A549 (cell line): ENCODE data around the gene SPATA46. TPM values are rescaled to one million over a fixed set of nuclear protein-coding genes. Genes with fewer than 3 reads are reported as not detected.

ENCODE experiments used
- ATAC-seq, 2 experiments: fragments of 200-7000 bp in 1 of 2; fragments of >200 bp in 1 of 2; cut with Nextera tagmentation in 1 of 2; cut with Tn5 transposase in 1 of 2; 3 replicates each; pipeline versions ENCODE4 v1.8.0 to v1.9.1; 2018 to 2020; ENCODE audit warnings: mild to moderate bottlenecking in 1 of 2, moderate library complexity in 1 of 2
- CTCF ChIA-PET: fragments of 300-600 bp; sonication (Branson Sonifier 250); formaldehyde crosslinking; extraction: SDS; loops from one replicate; lab custom pipeline; 2021; ENCODE audit warnings: antibody characterized with exemption, inconsistent platforms; lab: Yijun Ruan, JAX
- POLR2A ChIA-PET: fragments of 350-600 bp; formaldehyde crosslinking; extraction: SDS; loops from one replicate; lab custom pipeline; 2021; ENCODE audit warnings: antibody characterized with exemption, inconsistent platforms; lab: Yijun Ruan, JAX
- DNase-seq, 2 experiments: peaks; one replicate each; pipeline versions ENCODE4 v3.0.0 to v3.0.0-alpha.2; 2011 to 2016; ENCODE audit warnings: low read depth in 1 of 2, low spot score in 1 of 2
- FAIRE-seq: peaks from 2 replicates; lab custom pipeline; 2011; peaks lifted over from hg19 to GRCh38; lab: Jason Lieb, UNC
- H3K27ac ChIP-seq, 2 experiments: fragments of >200 bp; sonication (Bioruptor Twin); formaldehyde crosslinking; 3 replicates each; pipeline ENCODE4 v1.5.1; 2016 to 2017
- H3K4me1 ChIP-seq: fragments of >200 bp; sonication (Bioruptor Twin); formaldehyde crosslinking; 3 replicates; pipeline ENCODE4 v1.6.1; 2016
- H3K4me2 ChIP-seq: fragments of >200 bp; sonication (Bioruptor Twin); formaldehyde crosslinking; 3 replicates; pipeline ENCODE4 v1.6.1; 2016
- H3K4me3 ChIP-seq: fragments of >200 bp; sonication (Bioruptor Twin); formaldehyde crosslinking; 3 replicates; pipeline ENCODE4 v1.5.1; 2016
- H3K9me3 ChIP-seq: fragments of >200 bp; sonication (Bioruptor Twin); formaldehyde crosslinking; 3 replicates; pipeline ENCODE4 v1.6.1; 2016
- CBX2 ChIP-seq: fragments of 200-600 bp; sonication (generic); IDR thresholded peaks from 2 replicates; pipeline ENCODE4 v1.6.1; 2016; ENCODE audit warnings: low read depth, mild to moderate bottlenecking, borderline replicate concordance
- CBX8 ChIP-seq: fragments of 200-600 bp; sonication (generic); IDR thresholded peaks from 2 replicates; pipeline ENCODE4 v1.6.1; 2016
- CHD4 ChIP-seq: fragments of 200-600 bp; sonication (generic); IDR thresholded peaks from 2 replicates; pipeline ENCODE4 v1.6.1; 2016; ENCODE audit warnings: antibody characterized with exemption, mild to moderate bottlenecking, borderline replicate concordance
- EHMT2 ChIP-seq: fragments of 200-600 bp; sonication (generic); IDR thresholded peaks from 2 replicates; pipeline ENCODE4 v1.6.1; 2016; ENCODE audit warnings: antibody characterized with exemption, low read depth, mild to moderate bottlenecking, moderate library complexity
- ESRRA ChIP-seq: fragments of 150-350 bp; IDR thresholded peaks from 2 replicates; pipeline ENCODE4 v1.6.1; 2014; ENCODE audit warnings: mild to moderate bottlenecking, low read length, borderline replicate concordance
- FOSB ChIP-seq: fragments of 250-450 bp; sonication (Bioruptor Pico); IDR thresholded peaks from 2 replicates; pipeline ENCODE4 v1.5.0; 2020; ENCODE audit warnings: mild to moderate bottlenecking, moderate library complexity
- FOXS1 ChIP-seq: fragments of 250-450 bp; sonication (Bioruptor Pico); IDR thresholded peaks from 2 replicates; pipeline ENCODE4 v1.5.0; 2020; ENCODE audit warnings: mild to moderate bottlenecking, moderate library complexity
- HDAC2 ChIP-seq: fragments of 200-600 bp; sonication (generic); IDR thresholded peaks from 2 replicates; pipeline ENCODE4 v1.6.1; 2016
- HEYL ChIP-seq: fragments of 250-450 bp; sonication (Bioruptor Pico); IDR thresholded peaks from 2 replicates; pipeline ENCODE4 v1.8.0; 2021; ENCODE audit warnings: mild to moderate bottlenecking, moderate library complexity
- HOXB5 ChIP-seq: fragments of 250-450 bp; sonication (Bioruptor Pico); IDR thresholded peaks from 2 replicates; pipeline ENCODE4 v1.5.0; 2020; ENCODE audit warnings: mild to moderate bottlenecking, moderate library complexity
- JUN ChIP-seq, 2 experiments: fragments of >200 bp; sonication (Bioruptor Twin); formaldehyde crosslinking; IDR thresholded peaks; 2 replicates in 1 of 2; 3 replicates in 1 of 2; pipeline ENCODE4 v1.6.1; 2016 to 2017
- MAFK ChIP-seq: fragments of 450-650 bp; IDR thresholded peaks from 2 replicates; pipeline ENCODE4 v1.6.1; 2014; ENCODE audit not compliant: partially characterized antibody
- MYC ChIP-seq: IDR thresholded peaks from 2 replicates; pipeline ENCODE4 v1.6.1; 2012; ENCODE audit warnings: mild to moderate bottlenecking, inconsistent platforms, low read length, improper control_type of control experiment, borderline replicate concordance
- NFE2L2 ChIP-seq: fragments of 150-350 bp; conservative IDR thresholded peaks from 2 replicates; pipeline ENCODE4 v1.6.1; 2014; ENCODE audit warnings: low read length
- NPAS2 ChIP-seq: fragments of 250-450 bp; sonication (Bioruptor Pico); IDR thresholded peaks from 2 replicates; pipeline ENCODE4 v1.8.0; 2022; ENCODE audit warnings: mild to moderate bottlenecking, moderate library complexity, borderline replicate concordance
- PHF8 ChIP-seq: fragments of 200-600 bp; sonication (generic); IDR thresholded peaks from 2 replicates; pipeline ENCODE4 v1.6.1; 2016; ENCODE audit warnings: low read depth, mild to moderate bottlenecking, antibody characterized with exemption, moderate library complexity, borderline replicate concordance
- POLR2A ChIP-seq: IDR thresholded peaks from 2 replicates; pipeline ENCODE4 v1.6.1; 2012; ENCODE audit warnings: mild to moderate bottlenecking, low read length
- POLR2AphosphoS2 ChIP-seq: conservative IDR thresholded peaks from 2 replicates; pipeline ENCODE4 v1.6.1; 2012; ENCODE audit warnings: low read length, improper control_type of control experiment, inconsistent platforms
- REST ChIP-seq: fragments of 200-600 bp; sonication (generic); IDR thresholded peaks from 2 replicates; pipeline ENCODE4 v1.6.1; 2016; ENCODE audit warnings: antibody characterized with exemption, mild to moderate bottlenecking, moderate library complexity
- RNF2 ChIP-seq: fragments of 200-600 bp; sonication (generic); IDR thresholded peaks from 2 replicates; pipeline ENCODE4 v1.6.1; 2016; ENCODE audit warnings: low read depth, mild to moderate bottlenecking, antibody characterized with exemption, moderate library complexity, borderline replicate concordance
- SMC3 ChIP-seq: fragments of >200 bp; sonication (Bioruptor Twin); formaldehyde crosslinking; IDR thresholded peaks from 3 replicates; pipeline ENCODE4 v1.6.1; 2018; ENCODE audit warnings: inconsistent platforms
- TP53 ChIP-seq: fragments of 250-450 bp; sonication (Bioruptor Pico); IDR thresholded peaks from 2 replicates; pipeline ENCODE4 v1.5.0; 2021; ENCODE audit warnings: mild to moderate bottlenecking, moderate library complexity
- ZC3H11A ChIP-seq: fragments of 450-650 bp; IDR thresholded peaks from 2 replicates; pipeline ENCODE4 v1.6.1; 2014; ENCODE audit warnings: antibody characterized with exemption, mild to moderate bottlenecking
- ZSCAN20 ChIP-seq: fragments of 250-450 bp; sonication (Bioruptor Pico); IDR thresholded peaks from 2 replicates; pipeline ENCODE4 v1.8.0; 2022; ENCODE audit warnings: mild to moderate bottlenecking, moderate library complexity
- WGBS: methylation state at CpG from one replicate; pipeline ENCODE4 v1.1.6; 2017; ENCODE audit errors: missing lambda C conversion rate; 5-methylcytosine and 5-hydroxymethylcytosine counted together
- polyA plus RNA-seq, 4 experiments: library from polyadenylated mRNA; depleted of rRNA in 3 of 4; stranded (reverse); fragments of >200 nt; fragmentation: RNase III in 1 of 4; extraction: RNeasy Plus Mini Kit Qiagen cat#74134 plus additional on column Dnase treatment in 1 of 4; gene quantifications; 2 replicates in 3 of 4; 3 replicates in 1 of 4; pipeline ENCODE4 v1.2.3, GENCODE V29; 2011 to 2017
- TF ChIP-seq, protein P1 (sequence below): fragments of >200 bp; sonication (Bioruptor Twin); formaldehyde crosslinking; IDR thresholded peaks from 2 replicates; pipeline ENCODE4 v1.6.1; 2016
- TF ChIP-seq, protein P2 (sequence below): fragments of >200 bp; sonication (Bioruptor Twin); formaldehyde crosslinking; IDR thresholded peaks from 3 replicates; pipeline ENCODE4 v1.6.1; 2016

Gene SPATA46
- polyA plus RNA-seq, 2 of the 4 experiments (the other 2 are of a cell fraction): not detected

DNA sequence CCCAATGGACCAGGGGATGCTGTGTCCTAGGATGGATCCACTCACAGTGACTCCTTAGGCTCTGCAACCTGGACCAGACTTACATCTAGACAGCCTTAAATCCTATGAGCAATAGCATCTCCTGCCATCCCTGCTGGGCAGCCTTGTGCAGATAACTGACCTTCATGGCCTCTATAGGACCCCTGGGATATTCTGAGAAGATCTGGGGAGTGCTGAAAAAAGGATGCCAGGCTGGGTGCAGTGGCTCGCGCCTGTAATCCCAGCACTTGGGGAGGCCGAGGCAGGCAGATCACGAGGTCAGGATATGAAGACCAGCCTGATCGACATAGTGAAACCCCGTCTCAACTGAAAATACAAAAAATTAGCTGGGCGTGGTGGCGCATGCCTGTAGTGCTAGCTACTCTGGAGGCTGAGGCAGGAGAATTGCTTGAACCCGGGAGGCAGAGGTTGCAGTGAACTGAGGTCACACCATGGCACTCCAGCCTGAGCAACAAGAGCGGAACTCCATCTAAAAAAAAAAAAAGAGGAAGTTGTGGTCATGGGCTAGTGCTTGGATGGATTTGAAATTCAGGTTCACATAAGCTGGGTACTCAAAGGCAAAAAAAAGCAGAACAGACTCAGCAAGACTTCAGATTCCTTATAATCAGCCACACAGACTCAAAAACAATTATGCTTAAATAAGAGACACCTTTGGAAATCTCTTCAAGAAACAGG, 46.2 kb upstream of the SPATA46 start (continued):
- TF ChIP-seq REST (no peak), TP53 (CRISPR knock-in tag) (no peak), HEYL (CRISPR knock-in tag) (no peak), NFE2L2 (no peak), JUN (IDR thresholded peaks at IDR 0.05) (no peak), ESRRA (no peak)

- CTCF ChIA-PET: interaction anchor here (0.7 kb wide), 1 partner anchor 317 kb away, joined by 3 read pairs; no protein-coding TSS in a partner anchor
Measured at GRCh38 chr1:162421258-162422164, 44.9 kb upstream of the SPATA46 start.

DNA sequence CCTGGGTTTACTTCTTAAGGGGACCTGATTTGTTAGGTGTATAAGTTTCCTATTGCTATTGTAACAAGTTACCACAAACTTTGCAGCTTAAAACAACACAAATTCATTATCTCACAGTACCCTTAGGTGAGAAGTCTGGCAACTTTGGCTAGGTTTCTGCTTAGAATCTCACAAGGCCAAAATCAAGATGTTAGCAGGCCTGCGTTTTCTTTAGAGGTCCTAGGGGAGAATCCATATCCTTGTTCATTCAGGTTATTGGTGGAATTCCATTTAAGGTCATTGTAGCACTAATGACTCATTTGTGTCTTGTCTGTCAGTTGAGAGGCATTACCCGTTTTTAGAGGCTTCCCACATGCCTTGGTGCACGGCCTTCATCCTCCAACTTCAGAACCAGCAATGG, 43.5 kb upstream of the SPATA46 start:
- no peak overlapping the region for H3K4me2 ChIP-seq
- H3K27ac ChIP-seq: no peak overlapping the region
- ATAC-seq: no peak
- no peak for FAIRE-seq
- no peak for TF ChIP-seq CHD4
- no peak for TF ChIP-seq EHMT2
- TF ChIP-seq, protein P1, sequence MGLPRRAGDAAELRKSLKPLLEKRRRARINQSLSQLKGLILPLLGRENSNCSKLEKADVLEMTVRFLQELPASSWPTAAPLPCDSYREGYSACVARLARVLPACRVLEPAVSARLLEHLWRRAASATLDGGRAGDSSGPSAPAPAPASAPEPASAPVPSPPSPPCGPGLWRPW: no peak
- no peak for TF ChIP-seq FOXS1 (CRISPR knock-in tag)
- TF ChIP-seq ZC3H11A: no peak
- TF ChIP-seq FOSB (CRISPR knock-in tag): no peak
- TF ChIP-seq CBX2: no peak
- no peak for TF ChIP-seq POLR2A
- TF ChIP-seq NPAS2: no peak
- TF ChIP-seq, protein P2, sequence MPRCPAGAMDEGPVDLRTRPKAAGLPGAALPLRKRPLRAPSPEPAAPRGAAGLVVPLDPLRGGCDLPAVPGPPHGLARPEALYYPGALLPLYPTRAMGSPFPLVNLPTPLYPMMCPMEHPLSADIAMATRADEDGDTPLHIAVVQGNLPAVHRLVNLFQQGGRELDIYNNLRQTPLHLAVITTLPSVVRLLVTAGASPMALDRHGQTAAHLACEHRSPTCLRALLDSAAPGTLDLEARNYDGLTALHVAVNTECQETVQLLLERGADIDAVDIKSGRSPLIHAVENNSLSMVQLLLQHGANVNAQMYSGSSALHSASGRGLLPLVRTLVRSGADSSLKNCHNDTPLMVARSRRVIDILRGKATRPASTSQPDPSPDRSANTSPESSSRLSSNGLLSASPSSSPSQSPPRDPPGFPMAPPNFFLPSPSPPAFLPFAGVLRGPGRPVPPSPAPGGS: no peak
- TF ChIP-seq POLR2AphosphoS2: no peak
- TF ChIP-seq PHF8: no peak
- no peak for TF ChIP-seq MYC
- no peak overlapping the region for H3K4me3 ChIP-seq
- H3K4me1 ChIP-seq: no peaks in the 10 kb centered on the region
- 76% methylated on average over 3 of the region's 3 CpGs for WGBS
- H3K9me3 ChIP-seq: 0 out of 3 replicates have a peak, but pooled peaks cover 3% of the 10 kb centered on the region
- DNase-seq: no peak
- POLR2A ChIA-PET: no interaction called here
- CTCF ChIA-PET: interaction anchor here (1.1 kb wide), 1 partner anchor 364 kb away, joined by 3 read pairs; no protein-coding TSS in a partner anchor

More at GRCh38 chr1:162421258-162422164, 44.9 kb upstream of the SPATA46 start:
- Histone ChIP-seq H3K4me2 (no peak overlapping the region), H3K4me1 (no peaks in the 10 kb centered on the region), H3K4me3 (no peak overlapping the region), H3K27ac (no peak overlapping the region), H3K9me3 (0 out of 3 replicates have a peak, but pooled peaks cover 3% of the 10 kb centered on the region)
- no peak for DNase-seq
- POLR2A ChIA-PET: no interaction called here
- WGBS: 26% methylated on average over 5 of the region's 5 CpGs
- TF ChIP-seq TP53 (CRISPR knock-in tag) (no peak), HDAC2 (no peak), CBX8 (no peak), ZSCAN20 (CRISPR knock-in tag) (no peak), MAFK (no peak), HOXB5 (no peak), SMC3 (no peak), RNF2 (no peak), ESRRA (no peak), CBX2 (no peak)
- TF ChIP-seq, protein P2: no peak
- no peak for ATAC-seq
- no peak for FAIRE-seq
